Dendritic cell treated with granulocyte-macrophage colony-stimulating factor and Interleukin-4, amounts not matched to agents 40 ng/mL and 50 ng/mL, for 4 days (primary cell): Measurements from ENCODE around the gene EIF3I.

ENCODE experiments used
- H3K27ac Mint-ChIP-seq: one replicate; pipeline ENCODE4 v1.8.0; 2022; ENCODE audit warnings: mild to moderate bottlenecking, mixed read lengths
- H3K27me3 Mint-ChIP-seq: one replicate; pipeline ENCODE4 v1.8.0; 2022; ENCODE audit warnings: mild to moderate bottlenecking, mixed read lengths
- H3K36me3 Mint-ChIP-seq: one replicate; pipeline ENCODE4 v1.8.0; 2022; ENCODE audit warnings: low read depth, mixed read lengths
- H3K4me1 Mint-ChIP-seq: one replicate; pipeline ENCODE4 v1.8.0; 2022; ENCODE audit warnings: low read depth, mixed read lengths
- H3K4me3 Mint-ChIP-seq: one replicate; pipeline ENCODE4 v1.8.0; 2022; ENCODE audit warnings: mild to moderate bottlenecking, moderate library complexity, mixed read lengths
- H3K9me3 Mint-ChIP-seq: one replicate; pipeline ENCODE4 v1.8.0; 2022; ENCODE audit warnings: mixed read lengths
- intact Hi-C: fragments of 100-400 bp; cut with micrococcal nuclease; formaldehyde crosslinking; loops from one replicate; pipeline ENCODE4 v1.15.0; 2022

Gene EIF3I

GRCh38 chr1:32187850-32188249 lies 34.4 kb upstream of the EIF3I start:
- H3K9me3 Mint-ChIP-seq = no peaks in the 10 kb centered on the region
- no peak overlapping the region for H3K27ac Mint-ChIP-seq
- intact Hi-C loops = no loop called here
- H3K36me3 Mint-ChIP-seq = peaks cover 99% of the 10 kb centered on the region
- peaks cover 36% of the 10 kb centered on the region for H3K4me1 Mint-ChIP-seq
- H3K4me3 Mint-ChIP-seq = no peak overlapping the region
- H3K27me3 Mint-ChIP-seq = no peaks in the 10 kb centered on the region

- Mint-ChIP-seq H3K9me3 (no peaks in the 10 kb centered on the region), H3K4me3 (no peak overlapping the region), H3K4me1 (peaks cover 2% of the 10 kb centered on the region), H3K27me3 (no peaks in the 10 kb centered on the region), H3K27ac (no peak overlapping the region), H3K36me3 (peaks cover 100% of the 10 kb centered on the region)
- intact Hi-C loops = no loop called here
These were observed 29.8 kb upstream of the EIF3I start for GRCh38 chr1:32192220-32192948.

GRCh38 chr1:32194984-32195383 lies 27.2 kb upstream of the EIF3I start:
- H3K36me3 Mint-ChIP-seq = peaks cover 88% of the 10 kb centered on the region

GRCh38 chr1:32195531-32195930 lies 26.7 kb upstream of the EIF3I start:
- H3K27me3 Mint-ChIP-seq = no peaks in the 10 kb centered on the region
- H3K27ac Mint-ChIP-seq = no peak overlapping the region
- no peaks in the 10 kb centered on the region for H3K9me3 Mint-ChIP-seq
- H3K4me3 Mint-ChIP-seq = no peak overlapping the region
- H3K36me3 Mint-ChIP-seq = peaks cover 82% of the 10 kb centered on the region
- intact Hi-C loops = no loop called here
- peaks cover 9% of the 10 kb centered on the region for H3K4me1 Mint-ChIP-seq

More at GRCh38 chr1:32194984-32195383, 27.2 kb upstream of the EIF3I start:
- Mint-ChIP-seq H3K4me1 (peaks cover 4% of the 10 kb centered on the region), H3K27ac (no peak overlapping the region), H3K4me3 (no peak overlapping the region), H3K9me3 (no peaks in the 10 kb centered on the region), H3K27me3 (no peaks in the 10 kb centered on the region)
- intact Hi-C loops = no loop called here

GRCh38 chr1:32195972-32196823 lies 26.0 kb upstream of the EIF3I start:
- no peak overlapping the region for H3K4me3 Mint-ChIP-seq
- intact Hi-C loops = no loop called here
- peaks cover 76% of the 10 kb centered on the region for H3K36me3 Mint-ChIP-seq

GRCh38 chr1:32197074-32197473 lies 25.1 kb upstream of the EIF3I start:
- Mint-ChIP-seq H3K36me3 (peaks cover 67% of the 10 kb centered on the region), H3K27me3 (peaks cover 7% of the 10 kb centered on the region), H3K9me3 (no peaks in the 10 kb centered on the region), H3K4me1 (peaks cover 24% of the 10 kb centered on the region), H3K4me3 (no peak overlapping the region), H3K27ac (peak overlapping the region; percentile 4)
- intact Hi-C loops = no loop called here

More at GRCh38 chr1:32195972-32196823, 26.0 kb upstream of the EIF3I start:
- H3K9me3 Mint-ChIP-seq = no peaks in the 10 kb centered on the region
- no peaks in the 10 kb centered on the region for H3K27me3 Mint-ChIP-seq
- H3K27ac Mint-ChIP-seq = no peak overlapping the region
- H3K4me1 Mint-ChIP-seq = peaks cover 15% of the 10 kb centered on the region

GRCh38 chr1:32197837-32198236 lies 24.4 kb upstream of the EIF3I start:
- peaks cover 30% of the 10 kb centered on the region for H3K4me1 Mint-ChIP-seq
- peaks cover 10% of the 10 kb centered on the region for H3K27me3 Mint-ChIP-seq
- H3K4me3 Mint-ChIP-seq = no peak overlapping the region
- H3K36me3 Mint-ChIP-seq = peaks cover 59% of the 10 kb centered on the region
- H3K9me3 Mint-ChIP-seq = no peaks in the 10 kb centered on the region
- intact Hi-C loops = no loop called here
- peak overlapping the region; percentile 4 for H3K27ac Mint-ChIP-seq

GRCh38 chr1:32198237-32199042 lies 23.8 kb upstream of the EIF3I start:
- Mint-ChIP-seq H3K4me3 (no peak overlapping the region), H3K36me3 (peaks cover 53% of the 10 kb centered on the region), H3K27ac (no peak overlapping the region), H3K27me3 (peaks cover 10% of the 10 kb centered on the region), H3K9me3 (no peaks in the 10 kb centered on the region), H3K4me1 (peaks cover 30% of the 10 kb centered on the region)
- intact Hi-C loops = no loop called here

GRCh38 chr1:32199043-32199716 lies 23.0 kb upstream of the EIF3I start:
- H3K27ac Mint-ChIP-seq = no peak overlapping the region

GRCh38 chr1:32199717-32200072 lies 22.5 kb upstream of the EIF3I start:
- intact Hi-C loops = loop anchor here (2.0 to 5.0 kb wide), 2 partner anchors 19 to 193 kb away; partner anchors contain the start of gene BSDC1
- no peaks in the 10 kb centered on the region for H3K9me3 Mint-ChIP-seq

More at GRCh38 chr1:32199043-32199716, 23.0 kb upstream of the EIF3I start:
- intact Hi-C loops = no loop called here
- Mint-ChIP-seq H3K4me1 (peaks cover 30% of the 10 kb centered on the region), H3K9me3 (no peaks in the 10 kb centered on the region), H3K36me3 (peaks cover 46% of the 10 kb centered on the region), H3K4me3 (no peak overlapping the region), H3K27me3 (peaks cover 10% of the 10 kb centered on the region)

GRCh38 chr1:32200226-32201010 lies 21.8 kb upstream of the EIF3I start, which contains the start of gene CCDC28B:
CCDC28B (plus strand) TSS chr1:32200595; CDS start chr1:32201936, 1,341 bp downstream.
- peak within 1 kb of the TSS; percentile 69 for H3K27ac Mint-ChIP-seq
- H3K27me3 Mint-ChIP-seq = peaks cover 10% of the 10 kb centered on the region
- intact Hi-C loops = loop anchor here (2.0 to 5.0 kb wide), 2 partner anchors 20 to 192 kb away; partner anchors contain the start of gene BSDC1
- H3K9me3 Mint-ChIP-seq = no peaks in the 10 kb centered on the region
- peaks cover 35% of the 10 kb centered on the region for H3K4me1 Mint-ChIP-seq
- H3K36me3 Mint-ChIP-seq = peaks cover 35% of the 10 kb centered on the region
- peak within 1 kb of the TSS; percentile 86 for H3K4me3 Mint-ChIP-seq

More at GRCh38 chr1:32199717-32200072, 22.5 kb upstream of the EIF3I start:
- Mint-ChIP-seq H3K4me1 (peaks cover 30% of the 10 kb centered on the region), H3K27ac (peak overlapping the region; percentile 69), H3K36me3 (peaks cover 41% of the 10 kb centered on the region), H3K4me3 (no peak overlapping the region), H3K27me3 (peaks cover 10% of the 10 kb centered on the region)

GRCh38 chr1:32201011-32201855 lies 21.0 kb upstream of the EIF3I start:
- Mint-ChIP-seq H3K27me3 (peaks cover 13% of the 10 kb centered on the region), H3K4me3 (peak overlapping the region; percentile 86), H3K9me3 (no peaks in the 10 kb centered on the region), H3K27ac (peak overlapping the region; percentile 69), H3K4me1 (peaks cover 44% of the 10 kb centered on the region), H3K36me3 (peaks cover 33% of the 10 kb centered on the region)
- intact Hi-C loops = loop anchor here (2.0 to 5.0 kb wide), 2 partner anchors 20 to 191 kb away; partner anchors contain the start of gene BSDC1
